WTC11 (cell line): ENCODE results near the gene PDZRN3. TPM values are rescaled to one million over a fixed set of nuclear protein-coding genes. Genes with fewer than 3 reads are reported as not detected.
"Not testable (repeated sequence)": the region's sequence is repeated elsewhere in the genome, so short reads cannot be mapped to it uniquely, and the experiment has no call there.

Experiments
- ATAC-seq: fragments of 200-7000 bp; cut with Tn5 transposase; 2 replicates; pipeline ENCODE4 v1.10.0; 2021; ENCODE audit warnings: mild to moderate bottlenecking, moderate library complexity
- CTCF ChIA-PET: fragments of 300-600 bp; sonication (Branson Sonifier 250); formaldehyde crosslinking; loops from one replicate; lab custom pipeline; 2021; ENCODE audit warnings: antibody characterized with exemption; lab: Charles Lee
- POLR2A ChIA-PET: fragments of 350-600 bp; sonication (Branson Sonifier 250); formaldehyde crosslinking; loops from one replicate; lab custom pipeline; 2021; ENCODE audit warnings: antibody characterized with exemption; lab: Charles Lee
- DNase-seq: peaks from one replicate; pipeline ENCODE4 v3.0.0; 2021; ENCODE audit warnings: low spot score
- H3K27ac Mint-ChIP-seq: 2 replicates; pipeline ENCODE4 v1.8.0; 2021; ENCODE audit warnings: mixed read lengths
- H3K27me3 Mint-ChIP-seq: 2 replicates; pipeline ENCODE4 v1.8.0; 2021; ENCODE audit warnings: low read depth, mild to moderate bottlenecking, moderate library complexity, mixed read lengths
- H3K36me3 Mint-ChIP-seq: 2 replicates; pipeline ENCODE4 v1.8.0; 2021; ENCODE audit warnings: mixed read lengths
- H3K4me1 Mint-ChIP-seq: 2 replicates; pipeline ENCODE4 v1.8.0; 2022; ENCODE audit warnings: mixed read lengths
- H3K4me3 Mint-ChIP-seq: 2 replicates; pipeline ENCODE4 v1.8.0; 2021; ENCODE audit warnings: mild to moderate bottlenecking, moderate library complexity, mixed read lengths
- H3K9me3 Mint-ChIP-seq: 2 replicates; pipeline ENCODE4 v1.8.0; 2021; ENCODE audit warnings: mixed read lengths
- ATF2 ChIP-seq: sonication (generic); formaldehyde crosslinking; IDR thresholded peaks from 2 replicates; pipeline ENCODE4 v1.8.1; 2022; ENCODE audit warnings: low read depth, missing genetic modification reagents, borderline replicate concordance
- ATF6 ChIP-seq: sonication (generic); formaldehyde crosslinking; IDR thresholded peaks from 2 replicates; pipeline ENCODE4 v1.8.1; 2023; ENCODE audit warnings: mild to moderate bottlenecking, missing genetic modification reagents
- CDX4 ChIP-seq: fragments of 250-450 bp; sonication (Bioruptor Pico); IDR thresholded peaks from 2 replicates; pipeline ENCODE4 v1.9.0; 2021; ENCODE audit warnings: moderate library complexity, mild to moderate bottlenecking, inconsistent platforms, borderline replicate concordance
- FOXP1 ChIP-seq: sonication (generic); formaldehyde crosslinking; IDR thresholded peaks from 2 replicates; pipeline ENCODE4 v1.8.0; 2022; ENCODE audit warnings: missing genetic modification reagents, mild to moderate bottlenecking, moderate library complexity, borderline replicate concordance
- GTF2I ChIP-seq: fragments of 250-450 bp; sonication (Bioruptor Pico); conservative IDR thresholded peaks from 2 replicates; pipeline ENCODE4 v1.4.0; 2021; ENCODE audit warnings: mild to moderate bottlenecking
- IRF1 ChIP-seq: sonication (generic); formaldehyde crosslinking; IDR thresholded peaks from 2 replicates; pipeline ENCODE4 v1.8.0; 2023; ENCODE audit warnings: missing genetic modification reagents
- MXD4 ChIP-seq: fragments of 250-450 bp; sonication (Bioruptor Pico); IDR thresholded peaks from 2 replicates; pipeline ENCODE4 v1.8.0; 2021; ENCODE audit warnings: mild to moderate bottlenecking, moderate library complexity, borderline replicate concordance
- NR3C1 ChIP-seq: sonication (generic); formaldehyde crosslinking; conservative IDR thresholded peaks from 2 replicates; pipeline ENCODE4 v1.8.1; 2023; ENCODE audit warnings: low read depth, mild to moderate bottlenecking, missing genetic modification reagents
- OVOL2 ChIP-seq: fragments of 250-450 bp; sonication (Bioruptor Pico); IDR thresholded peaks from 2 replicates; pipeline ENCODE4 v1.9.0; 2021; ENCODE audit warnings: mild to moderate bottlenecking, borderline replicate concordance
- PRDM15 ChIP-seq: sonication (generic); formaldehyde crosslinking; IDR thresholded peaks from 2 replicates; pipeline ENCODE4 v1.8.0; 2022; ENCODE audit warnings: missing genetic modification reagents
- PREB ChIP-seq: sonication (generic); formaldehyde crosslinking; IDR thresholded peaks from 2 replicates; pipeline ENCODE4 v1.8.1; 2022; ENCODE audit warnings: mild to moderate bottlenecking, missing genetic modification reagents, moderate library complexity, borderline replicate concordance
- PRRX2 ChIP-seq: fragments of 250-450 bp; sonication (Bioruptor Pico); IDR thresholded peaks from 2 replicates; pipeline ENCODE4 v1.8.0; 2021; ENCODE audit warnings: mild to moderate bottlenecking
- RELA ChIP-seq: sonication (generic); formaldehyde crosslinking; IDR thresholded peaks from 2 replicates; pipeline ENCODE4 v1.8.1; 2022; ENCODE audit warnings: missing genetic modification reagents, mild to moderate bottlenecking, borderline replicate concordance
- SOX15 ChIP-seq: fragments of 250-450 bp; sonication (Bioruptor Pico); IDR thresholded peaks from 2 replicates; pipeline ENCODE4 v1.9.0; 2021; ENCODE audit warnings: mild to moderate bottlenecking
- TCF7 ChIP-seq: sonication (generic); formaldehyde crosslinking; IDR thresholded peaks from 2 replicates; pipeline ENCODE4 v1.8.0; 2022; ENCODE audit warnings: mild to moderate bottlenecking, low read depth, missing genetic modification reagents, moderate library complexity
- ZNF263 ChIP-seq: sonication (generic); formaldehyde crosslinking; IDR thresholded peaks from 2 replicates; pipeline ENCODE4 v1.8.1; 2022; ENCODE audit warnings: low read depth, mild to moderate bottlenecking, moderate library complexity, missing genetic modification reagents
- ZNF396 ChIP-seq: fragments of 250-450 bp; sonication (Bioruptor Pico); IDR thresholded peaks from 2 replicates; pipeline ENCODE4 v1.8.0; 2021; ENCODE audit warnings: mild to moderate bottlenecking, moderate library complexity, borderline replicate concordance
- ZNF425 ChIP-seq: fragments of 250-450 bp; sonication (Bioruptor Pico); conservative IDR thresholded peaks from 2 replicates; pipeline ENCODE4 v1.9.0; 2021; ENCODE audit warnings: mild to moderate bottlenecking
- total RNA-seq: library from RNA; stranded (reverse); gene quantifications from 3 replicates; pipeline ENCODE4 v1.2.3, GENCODE V29; 2021

PDZRN3 gene
- total RNA-seq, 1 experiment from 2014 or later = 9.5 TPM

- Mint-ChIP-seq H3K27ac (no peak overlapping the region), H3K27me3 (no peaks in the 10 kb centered on the region), H3K9me3 (no peaks in the 10 kb centered on the region), H3K4me3 (no peak overlapping the region), H3K4me1 (peaks cover 24% of the 10 kb centered on the region), H3K36me3 (no peaks in the 10 kb centered on the region)
- no peak for DNase-seq
- TF ChIP-seq ATF2 (CRISPR knock-in tag) (no peak), FOXP1 (no peak), SOX15 (CRISPR knock-in tag) (no peak), RELA (CRISPR knock-in tag) (no peak), OVOL2 (CRISPR knock-in tag) (no peak), NR3C1 (CRISPR knock-in tag) (no peak), ATF6 (no peak), IRF1 (no peak), MXD4 (CRISPR knock-in tag) (no peak), CDX4 (CRISPR knock-in tag) (no peak), PRDM15 (CRISPR knock-in tag) (no peak), PREB (CRISPR knock-in tag) (no peak)
- ChIA-PET CTCF (no interaction called here), POLR2A (no interaction called here)
- no peak for ATAC-seq
Observed at GRCh38 chr3:73465926-73466325, 158.8 kb downstream of the PDZRN3 start.

GRCh38 chr3:73464126-73464525 is 160.6 kb downstream of the PDZRN3 start:
- H3K36me3 Mint-ChIP-seq, DNase-seq, H3K4me3 Mint-ChIP-seq, H3K27ac Mint-ChIP-seq, POLR2A ChIA-PET, H3K27me3 Mint-ChIP-seq, ATAC-seq, H3K9me3 Mint-ChIP-seq: not testable (repeated sequence)
- CTCF ChIA-PET = interaction anchor here (0.8 kb wide), 1 partner anchor 38 kb away, joined by 3 read pairs; no protein-coding TSS in a partner anchor
- H3K4me1 Mint-ChIP-seq = peaks cover 24% of the 10 kb centered on the region

GRCh38 chr3:73461547-73461946 is 163.2 kb downstream of the PDZRN3 start:
- ATAC-seq (no peak), DNase-seq (no peak)
- peaks cover 19% of the 10 kb centered on the region for H3K4me1 Mint-ChIP-seq
- H3K9me3 Mint-ChIP-seq = peaks cover 6% of the 10 kb centered on the region
- ChIA-PET POLR2A (no interaction called here), CTCF (no interaction called here)
- peaks cover 2% of the 10 kb centered on the region; the same call in 1 of the 2 replicates for H3K36me3 Mint-ChIP-seq
- no peak overlapping the region for H3K27ac Mint-ChIP-seq
- no peak overlapping the region for H3K4me3 Mint-ChIP-seq
- no peaks in the 10 kb centered on the region; the same call in 1 of the 2 replicates for H3K27me3 Mint-ChIP-seq
- TF ChIP-seq ZNF396 = no peak
- no peak for TF ChIP-seq PREB (CRISPR knock-in tag)
- no peak for TF ChIP-seq PRRX2 (CRISPR knock-in tag)
- TF ChIP-seq TCF7 (CRISPR knock-in tag) = no peak
- TF ChIP-seq ZNF263 (CRISPR knock-in tag) = no peak
- TF ChIP-seq ZNF425 (CRISPR knock-in tag) = no peak
- no peak for TF ChIP-seq GTF2I (CRISPR knock-in tag)
